SK-N-MC (cell line): ENCODE data around the gene CDKN2B-AS1.

Source experiments
- EZH2 ChIP-seq: fragments of 200-600 bp; sonication (generic); IDR thresholded peaks from one replicate; pipeline ENCODE4 v1.6.1; 2017; ENCODE audit warnings: antibody characterized with exemption
- FOXP2 ChIP-seq: optimal IDR thresholded peaks from 2 replicates; pipeline ENCODE3; 2011; ENCODE audit warnings: mild to moderate bottlenecking, moderate library complexity; ENCODE audit not compliant: insufficient read depth; ENCODE audit errors: extremely low read length, control extremely low read depth
- POLR2AphosphoS5 ChIP-seq: IDR thresholded peaks from 2 replicates; pipeline ENCODE4 v1.6.1; 2012; ENCODE audit warnings: mild to moderate bottlenecking, low read depth, low read length, borderline replicate concordance

GRCh38 chr9:21984101-21984500, 10.5 kb upstream of the CDKN2B-AS1 start:
- TF ChIP-seq EZH2 (no peak), POLR2AphosphoS5 (no peak), FOXP2 (no peak)
